ENCODE data around the gene TRIM24. TPM values are rescaled to one million over a fixed set of nuclear protein-coding genes. Genes with fewer than 3 reads are reported as not detected.

The TRIM24 gene
- total RNA-seq, 1 experiment from 2014 or later: 28.4 TPM

- no peak for ATAC-seq
- peaks cover 3% of the 10 kb centered on the region; the same call in 1 of the 2 replicates for H3K9me3 ChIP-seq (ENCODE audit: control insufficient read depth, insufficient read depth, low read depth, low read length)
- no peak overlapping the region for H3K27ac ChIP-seq (ENCODE audit: low read length)
- TF ChIP-seq CTCF (IDR thresholded peaks at IDR 0.05) (no peak), POLR2AphosphoS5 (IDR thresholded peaks at IDR 0.05; ENCODE audit: low read depth, low read length) (no peak), SIN3A (IDR thresholded peaks at IDR 0.05; ENCODE audit: borderline replicate concordance, insufficient read depth, low read depth, low read length) (no peak), REST (IDR thresholded peaks at IDR 0.05; ENCODE audit: insufficient read depth in 1 of 2, low read depth in 2 of 2, low read length in 1 of 2) (no peak), TCF7L2 (IDR thresholded peaks at IDR 0.05; ENCODE audit: low read depth, low read length) (no peak)
- POLR2A ChIA-PET: no interaction called here
- in situ Hi-C loops (cut with HindIII; ENCODE audit: low pct_unique_long_range_greater_than_20kb, low sequenced_read_pairs): no loop called here
- H3K27me3 ChIP-seq (ENCODE audit: control insufficient read depth, insufficient read depth, low read length): no peaks in the 10 kb centered on the region
- BruUV-seq (replicated peaks): no TSS peak
- intact Hi-C loops (cut with micrococcal nuclease; ENCODE audit: unreplicated experiment): no loop called here
- no peak overlapping the region for H3K4me3 ChIP-seq (ENCODE audit: low read depth in 2 of 2, low read length in 2 of 2)
- H3K36me3 ChIP-seq (ENCODE audit: control insufficient read depth, insufficient read depth, low read length): no peaks in the 10 kb centered on the region
- CTCF ChIA-PET: no interaction called here
- no peak for DNase-seq (ENCODE audit: low read depth, low spot score)
- no peaks in the 10 kb centered on the region for H3K4me1 ChIP-seq (ENCODE audit: control insufficient read depth, insufficient read depth, low read length)
These were observed 24.7 kb upstream of the TRIM24 start for GRCh38 chr7:138435231-138435919.

DNA sequence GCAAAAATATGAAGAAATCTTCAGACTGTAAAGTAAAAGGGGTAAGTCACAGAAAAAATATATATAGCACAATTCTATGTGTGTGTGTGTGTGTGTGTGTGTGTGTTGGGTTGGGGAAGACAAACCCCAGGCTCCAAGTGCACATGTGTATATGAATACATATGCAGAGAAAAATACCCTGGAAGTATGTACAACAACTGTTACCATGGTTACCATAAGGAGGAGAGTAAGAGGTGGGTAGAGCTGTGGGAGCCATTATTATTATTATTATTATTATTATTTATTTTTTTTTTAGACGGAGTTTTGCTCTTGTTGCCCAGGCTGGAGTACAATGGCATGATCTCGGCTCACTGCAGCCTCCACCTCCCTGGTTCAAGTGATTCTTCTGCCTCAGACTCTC, 23.7 kb upstream of the TRIM24 start:
- Histone ChIP-seq H3K4me1 (ENCODE audit: control insufficient read depth, insufficient read depth, low read length) (no peaks in the 10 kb centered on the region), H3K9me3 (ENCODE audit: control insufficient read depth, insufficient read depth, low read depth, low read length) (peaks cover 3% of the 10 kb centered on the region; the same call in 1 of the 2 replicates), H3K4me3 (ENCODE audit: low read depth in 2 of 2, low read length in 2 of 2) (no peak overlapping the region), H3K36me3 (ENCODE audit: control insufficient read depth, insufficient read depth, low read length) (no peaks in the 10 kb centered on the region), H3K27me3 (ENCODE audit: control insufficient read depth, insufficient read depth, low read length) (no peaks in the 10 kb centered on the region), H3K27ac (ENCODE audit: low read length) (no peak overlapping the region)
- ATAC-seq (no peak), DNase-seq (ENCODE audit: low read depth, low spot score) (no peak)
- no peak for TF ChIP-seq REST (IDR thresholded peaks at IDR 0.05; ENCODE audit: insufficient read depth in 1 of 2, low read depth in 2 of 2, low read length in 1 of 2)
- TF ChIP-seq TCF7L2 (IDR thresholded peaks at IDR 0.05; ENCODE audit: low read depth, low read length): no peak
- TF ChIP-seq CTCF (IDR thresholded peaks at IDR 0.05): no peak
- no peak for TF ChIP-seq POLR2AphosphoS5 (IDR thresholded peaks at IDR 0.05; ENCODE audit: low read depth, low read length)
- TF ChIP-seq SIN3A (IDR thresholded peaks at IDR 0.05; ENCODE audit: borderline replicate concordance, insufficient read depth, low read depth, low read length): no peak
- ChIA-PET CTCF (no interaction called here), POLR2A (no interaction called here)
- intact Hi-C loops (cut with micrococcal nuclease; ENCODE audit: unreplicated experiment) (no loop called here), in situ Hi-C loops (cut with HindIII; ENCODE audit: low pct_unique_long_range_greater_than_20kb, low sequenced_read_pairs) (no loop called here)
- no TSS peak for BruUV-seq (replicated peaks)

All from Panc1 (cell line).